GM10266 (cell line): ENCODE results near the gene CCNE1.
A peak's percentile ranks its signal among the peaks of the same experiment; 100 is the strongest.

Experiments used
- DNase-seq: peaks from one replicate; pipeline ENCODE4 v3.0.0; 2012; ENCODE audit errors: extremely low spot score
- CTCF ChIP-seq: IDR thresholded peaks from 2 replicates; pipeline ENCODE4 v1.5.1; 2012; ENCODE audit warnings: mild to moderate bottlenecking, low read depth; ENCODE audit not compliant: control insufficient read depth, insufficient read depth; ENCODE audit errors: missing control alignments

The CCNE1 gene

DNA sequence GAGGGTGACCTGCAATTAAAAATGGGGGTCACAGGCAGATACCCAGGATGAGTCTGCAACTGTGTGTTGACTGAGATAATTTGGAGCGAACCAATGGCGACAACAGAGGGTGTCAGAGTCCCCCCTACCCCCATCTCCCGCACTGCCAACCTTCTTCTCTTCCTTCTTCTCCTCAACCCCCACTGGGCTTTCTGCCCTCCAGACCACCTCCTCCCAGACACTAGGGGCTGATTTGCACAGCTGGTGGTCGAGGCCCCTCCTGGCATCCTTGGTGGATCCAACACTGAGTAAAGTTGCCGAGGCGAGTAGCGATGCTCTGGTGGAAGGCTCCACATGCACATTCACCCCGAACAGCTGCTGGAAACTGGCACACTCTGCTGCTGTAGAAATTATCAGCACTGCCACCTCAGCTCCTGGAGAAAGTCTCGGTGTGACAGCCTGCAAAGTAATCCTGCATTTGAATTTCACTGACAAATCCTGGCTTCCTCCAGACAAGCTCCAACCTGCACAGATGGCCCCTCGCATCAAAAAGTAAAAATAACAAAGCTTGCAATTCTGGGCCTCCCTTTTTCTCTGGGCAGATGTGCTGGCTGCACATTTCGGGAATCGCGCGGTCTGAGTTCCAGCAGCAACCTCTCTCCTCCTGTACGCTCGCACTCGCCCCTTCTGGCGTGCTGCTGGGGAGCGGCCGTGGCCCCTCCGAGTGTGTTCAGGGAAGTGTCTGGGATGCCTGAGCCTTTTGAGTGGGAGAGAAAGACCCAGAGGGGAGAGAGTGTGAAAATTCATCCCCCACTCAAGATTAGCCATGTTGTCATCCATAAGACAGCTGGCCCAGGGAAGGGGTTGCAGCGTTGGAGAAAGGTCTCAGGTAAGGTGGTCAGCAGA lies 28.5 kb downstream of the CCNE1 start:
- no peak for DNase-seq
- TF ChIP-seq CTCF, result no peak

DNA sequence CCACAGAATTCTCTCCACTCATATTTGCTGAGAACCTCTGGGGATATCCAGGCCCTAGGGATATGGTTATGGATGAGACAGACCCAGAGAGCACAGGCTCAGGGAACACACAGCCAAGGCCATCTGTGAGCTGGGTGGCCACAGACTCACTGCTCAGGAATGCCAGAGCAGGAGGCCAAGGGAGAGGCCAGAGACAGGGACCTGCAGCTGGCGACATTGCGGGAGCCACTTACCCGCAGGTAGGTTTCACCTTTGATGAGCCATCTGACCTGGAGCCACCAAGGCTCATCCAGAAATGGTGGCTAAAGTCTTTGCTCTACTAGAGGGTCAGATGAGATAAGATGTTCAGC lies 29.4 kb downstream of the CCNE1 start:
- no peak for TF ChIP-seq CTCF
- no peak for DNase-seq

- DNase-seq, result no peak
- no peak for TF ChIP-seq CTCF
These were observed 30.0 kb downstream of the CCNE1 start for GRCh38 chr19:29841559-29842367.

DNA sequence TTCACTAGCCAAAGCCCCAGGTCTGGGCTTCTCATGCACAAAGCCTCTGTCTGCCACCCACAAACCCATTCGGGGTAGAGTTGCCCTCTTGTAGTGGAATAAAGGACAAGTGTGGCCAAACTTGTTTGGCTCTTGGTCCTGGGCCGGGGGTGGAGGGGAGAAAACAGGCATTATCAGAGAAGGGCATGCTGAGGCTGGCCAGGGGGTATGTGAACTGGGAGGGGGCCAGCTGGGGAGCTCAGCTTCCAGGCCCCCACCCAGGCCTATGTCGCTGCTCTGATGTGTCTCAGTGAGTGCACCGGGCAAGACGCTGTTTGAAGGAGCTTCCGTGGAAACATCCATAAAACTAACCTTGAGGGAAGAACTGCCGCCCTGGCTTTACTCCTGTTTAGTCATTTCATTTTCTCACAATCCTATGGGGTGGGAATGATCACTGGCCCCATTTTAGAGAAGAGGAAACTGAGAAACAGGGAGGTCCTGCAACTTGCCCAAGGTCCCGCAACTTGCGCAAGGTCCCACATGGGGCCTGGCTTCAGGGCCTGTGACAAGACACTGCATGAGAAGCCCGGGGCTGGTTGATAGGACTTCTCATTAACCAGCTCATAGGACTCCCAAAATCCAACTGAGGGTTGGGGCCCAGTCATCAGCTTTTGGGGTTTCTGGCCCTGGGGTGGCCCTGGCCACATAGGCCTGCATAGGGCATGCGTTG lies 30.8 kb downstream of the CCNE1 start:
- no peak for DNase-seq
- TF ChIP-seq CTCF, result no peak

GRCh38 chr19:29843180-29844051 lies 31.6 kb downstream of the CCNE1 start:
- TF ChIP-seq CTCF, result no peak
- peak; percentile 27 for DNase-seq

DNA sequence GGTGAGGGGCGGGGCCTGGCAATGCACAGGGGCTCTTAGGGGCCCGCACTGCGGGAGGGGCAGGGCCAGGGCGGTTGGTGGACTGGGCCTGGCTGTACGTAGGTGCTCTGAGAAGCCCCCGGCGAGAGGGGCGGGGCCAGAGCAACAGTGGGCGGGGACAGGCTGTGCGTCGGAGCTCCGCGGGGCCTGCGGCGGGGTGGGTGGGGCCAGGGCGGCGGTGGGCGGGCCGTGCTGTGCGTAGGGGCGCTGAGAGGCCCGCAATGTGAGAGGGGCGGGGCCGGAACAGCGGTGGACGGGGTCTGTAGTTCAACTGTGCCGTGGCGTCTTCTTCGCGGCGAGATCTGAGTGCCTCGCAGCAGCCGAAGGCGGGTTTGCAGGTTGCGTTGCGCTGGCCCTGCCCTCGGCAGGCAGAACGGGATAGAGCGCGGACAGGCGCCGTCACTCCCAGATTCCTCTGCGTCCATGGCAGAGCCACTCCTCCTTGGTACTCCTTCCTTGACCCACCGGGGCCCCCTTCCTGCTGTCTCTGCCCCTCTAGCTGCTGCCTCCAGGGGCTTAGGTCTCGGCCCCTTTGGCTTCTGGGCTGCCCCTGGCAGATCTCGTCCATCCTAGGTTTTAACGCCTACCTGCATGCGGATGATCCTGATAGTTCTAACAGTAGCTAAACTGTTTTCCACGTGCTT lies 33.2 kb downstream of the CCNE1 start:
- TF ChIP-seq CTCF, result no peak
- DNase-seq, result peak; percentile 95
